T-helper 1 cell (primary cell): ENCODE results near the gene PAOX.
A peak's percentile ranks its signal among the peaks of the same experiment; 100 is the strongest.

ENCODE experiments used
- DNase-seq, 5 donors: peaks; one replicate each; pipeline ENCODE4 v3.0.0-alpha.2; 2012 to 2020

The PAOX gene

GRCh38 chr10:133388236-133388972 is 9.3 kb downstream of the PAOX start:
- no peak for DNase-seq

DNA sequence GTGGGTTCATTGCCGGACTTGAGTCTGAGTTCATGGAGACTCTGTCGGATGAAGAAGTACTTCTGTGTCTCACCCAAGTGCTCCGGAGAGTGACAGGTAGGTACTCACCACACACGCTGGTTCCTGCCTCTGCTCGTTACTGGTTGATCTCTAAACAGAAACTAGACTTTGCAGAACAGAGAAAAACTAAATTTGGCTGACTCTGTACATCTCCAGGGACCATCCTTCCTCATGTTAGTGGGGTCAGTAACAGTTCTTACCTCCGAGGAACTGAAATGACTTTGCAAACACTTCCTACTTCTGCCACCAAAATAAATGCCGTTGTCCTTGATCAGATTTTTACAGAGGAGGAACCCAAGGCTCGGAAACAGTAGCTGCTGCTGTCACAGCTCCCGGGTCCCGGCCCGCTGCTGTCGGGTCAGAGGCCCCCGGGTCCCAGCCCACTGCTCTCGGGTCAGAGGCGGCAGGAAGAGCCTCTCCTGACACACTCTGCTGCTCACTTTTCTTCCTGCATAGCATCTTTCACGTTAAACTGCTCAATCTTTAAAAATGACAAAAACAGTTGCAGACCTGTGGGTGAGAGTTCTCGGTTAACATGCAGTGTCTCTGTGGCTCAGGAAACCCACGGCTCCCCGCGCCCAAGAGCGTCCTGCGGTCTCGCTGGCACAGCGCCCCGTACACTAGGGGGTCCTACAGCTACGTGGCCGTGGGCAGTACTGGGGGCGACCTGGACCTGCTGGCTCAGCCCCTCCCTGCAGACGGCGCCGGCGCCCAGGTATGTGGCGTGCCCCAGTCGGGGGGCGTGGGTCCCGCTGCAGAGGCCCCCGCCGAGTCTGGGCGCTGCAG is 10.1 kb downstream of the PAOX start:
- DNase-seq, result peak in 3 of 5 donors; percentile 14 to 69 (median 15)

DNA sequence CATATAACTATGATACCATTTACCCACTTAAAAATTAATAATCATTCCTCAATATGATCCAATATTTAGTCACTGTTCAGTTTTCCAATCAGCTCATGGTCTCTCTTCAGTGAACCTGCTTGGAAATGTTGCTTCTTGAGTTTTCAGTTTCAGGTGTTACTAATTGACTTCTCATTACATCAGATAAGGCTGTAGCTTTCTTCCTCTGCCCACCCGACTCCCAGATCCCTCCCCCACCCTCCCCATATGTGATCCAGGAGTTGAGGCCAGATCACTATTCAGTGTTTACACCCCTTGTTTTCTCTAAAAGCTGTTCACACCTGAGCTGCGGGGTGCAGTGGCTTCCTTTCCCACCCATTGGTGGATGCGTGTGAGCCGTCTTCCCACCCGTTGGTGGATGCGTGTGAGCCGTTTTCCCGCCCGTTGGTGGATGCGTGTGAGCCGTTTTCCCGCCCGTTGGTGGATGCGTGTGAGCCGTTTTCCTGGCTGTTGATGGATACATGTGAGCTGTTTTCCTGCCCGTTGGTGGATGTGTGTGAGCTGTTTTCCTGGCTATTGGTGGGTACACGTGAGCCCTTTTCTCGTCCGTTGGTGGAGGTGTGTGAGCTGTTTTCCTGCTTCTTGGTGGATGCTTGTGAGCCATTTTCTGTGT is 11.7 kb downstream of the PAOX start:
- DNase-seq, result no peak

DNA sequence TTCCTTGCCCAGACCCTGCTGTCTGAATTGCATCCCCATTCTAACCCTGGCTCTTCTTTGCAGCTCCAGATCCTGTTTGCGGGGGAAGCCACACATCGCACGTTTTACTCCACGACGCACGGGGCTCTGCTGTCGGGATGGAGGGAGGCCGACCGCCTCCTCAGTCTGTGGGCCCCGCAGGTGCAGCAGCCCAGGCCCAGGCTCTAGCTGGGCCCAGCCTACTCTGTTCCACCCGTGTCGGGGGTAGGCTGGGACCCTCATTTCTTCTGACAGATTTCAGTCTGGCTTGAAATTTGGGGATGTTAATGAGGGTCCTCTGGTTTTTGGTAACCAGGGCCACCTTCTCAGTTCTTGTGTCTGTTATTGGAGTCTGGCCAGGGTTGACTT is 12.2 kb downstream of the PAOX start:
- DNase-seq, result no peak

DNA sequence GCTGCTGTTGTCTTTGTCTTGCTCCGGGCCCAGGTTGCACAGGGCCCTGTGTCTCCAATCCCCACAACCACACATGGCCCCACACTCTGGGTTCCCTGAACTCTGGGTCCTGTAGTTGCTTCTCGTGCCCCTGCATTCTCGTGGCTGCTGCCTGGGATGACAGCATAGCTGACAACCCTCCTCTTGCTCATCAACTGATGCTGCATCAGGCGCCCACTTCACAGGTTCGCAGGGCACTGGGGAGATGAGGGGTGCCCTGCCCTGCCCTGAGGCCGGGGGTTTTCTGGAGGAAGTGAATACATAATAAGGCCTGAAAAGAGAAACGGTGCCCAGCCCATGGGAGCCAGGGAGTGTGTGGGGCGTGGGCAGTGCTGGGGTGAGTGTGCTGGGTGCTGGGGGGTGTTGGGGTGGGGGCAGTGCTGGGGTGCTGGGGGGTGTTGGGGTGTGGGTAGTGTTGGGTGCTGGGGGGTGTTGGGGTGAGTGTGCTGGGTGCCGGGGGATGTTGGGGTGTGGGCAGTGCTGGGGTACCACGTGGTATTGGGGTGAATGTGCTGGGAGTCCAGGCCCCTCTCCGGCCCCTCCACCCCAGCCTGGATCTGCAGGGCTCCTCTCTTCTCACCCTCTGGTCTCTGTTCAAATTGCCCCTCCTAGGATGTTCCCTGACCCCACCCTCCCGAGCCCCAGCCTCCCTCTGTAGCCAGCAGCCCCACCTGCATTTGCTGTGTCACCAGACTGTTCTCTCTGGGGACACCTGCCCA is 12.9 kb downstream of the PAOX start:
- DNase-seq, result no peak

DNA sequence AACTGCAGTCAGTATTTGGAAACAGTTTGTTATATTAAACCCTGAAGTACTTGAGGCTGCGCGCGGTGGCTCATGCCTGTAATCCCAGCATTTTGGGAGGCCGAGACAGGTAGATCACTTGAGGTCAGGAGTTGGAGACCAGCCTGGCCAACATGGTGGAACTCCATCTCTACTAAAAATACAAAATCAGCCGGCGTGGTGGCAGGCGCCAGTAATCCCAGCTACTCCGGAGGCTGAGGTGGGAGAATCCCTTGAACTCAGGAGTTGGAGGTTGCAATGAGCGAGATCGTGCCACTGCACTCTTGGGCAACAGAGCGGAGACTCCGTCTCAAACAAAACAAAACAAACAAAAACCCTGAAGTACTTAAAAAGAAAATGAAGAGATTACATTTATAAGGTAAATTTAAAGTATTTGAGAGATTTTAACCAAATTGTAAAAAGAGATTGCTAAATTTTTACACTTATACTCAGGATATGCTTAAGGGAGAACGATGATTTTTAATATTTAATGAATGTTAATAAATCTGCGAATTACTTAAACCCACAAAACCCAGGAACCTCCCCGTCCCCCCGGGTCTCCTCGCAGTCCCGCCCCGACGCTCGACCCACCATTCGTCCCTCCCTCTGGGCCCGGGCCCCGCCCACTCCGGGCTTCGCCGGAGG is 14.5 kb downstream of the PAOX start:
- peak in 1 of 5 donors; percentile 92 for DNase-seq

GRCh38 chr10:133394064-133394663 is 15.1 kb downstream of the PAOX start, which contains the start of gene MTG1:
MTG1 (plus strand) TSS chr10:133394157; CDS start chr10:133394221, 64 bp downstream.
- peak in 4 of 5 donors; percentile 89 to 93 (median 91) for DNase-seq

- DNase-seq, result no peak
These were observed 15.7 kb downstream of the PAOX start for GRCh38 chr10:133394801-133395221.

GRCh38 chr10:133396035-133396624 is 17.1 kb downstream of the PAOX start:
- no peak for DNase-seq

DNA sequence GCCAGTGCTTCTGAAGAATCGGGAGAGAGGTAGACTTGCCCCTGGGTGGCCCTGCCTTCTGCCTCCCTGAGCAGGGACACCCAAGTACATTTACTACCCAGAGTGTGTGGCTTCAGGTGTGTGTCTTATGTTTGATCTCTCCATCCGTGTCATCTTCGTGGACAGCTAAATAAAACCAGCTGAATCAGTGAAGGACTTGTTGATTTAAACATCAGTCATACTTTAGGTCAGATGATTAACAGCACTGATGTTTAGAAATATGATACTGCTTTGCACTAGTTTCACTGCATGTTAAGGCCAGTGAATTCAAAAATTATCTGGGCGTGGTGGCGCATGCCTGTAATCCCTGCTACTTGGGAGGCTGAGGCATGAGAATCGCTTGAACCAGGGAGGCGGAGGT is 18.9 kb downstream of the PAOX start:
- DNase-seq, result no peak

DNA sequence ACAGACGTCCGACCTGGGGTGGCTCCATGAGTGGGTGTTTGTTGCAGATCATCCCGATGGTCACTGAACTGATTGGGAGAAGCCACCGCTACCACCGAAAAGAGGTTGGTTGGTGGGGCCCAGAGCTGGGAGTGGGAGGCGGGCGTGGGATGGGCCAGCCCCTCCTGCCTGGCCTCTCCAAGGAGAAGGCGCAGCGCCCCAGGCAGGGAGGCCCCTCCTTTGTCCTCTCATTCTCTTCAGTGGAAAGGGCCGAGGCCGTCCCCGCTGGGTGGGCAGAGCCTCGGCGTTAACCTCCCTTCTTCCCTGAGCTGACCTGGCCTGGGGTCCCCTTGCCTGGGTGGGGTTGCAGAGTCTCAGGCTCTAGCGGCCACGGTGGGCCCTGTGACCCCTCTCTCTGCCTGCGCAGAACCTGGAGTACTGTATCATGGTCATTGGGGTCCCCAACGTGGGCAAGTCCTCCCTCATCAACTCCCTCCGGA is 20.1 kb downstream of the PAOX start:
- DNase-seq, result no peak

DNA sequence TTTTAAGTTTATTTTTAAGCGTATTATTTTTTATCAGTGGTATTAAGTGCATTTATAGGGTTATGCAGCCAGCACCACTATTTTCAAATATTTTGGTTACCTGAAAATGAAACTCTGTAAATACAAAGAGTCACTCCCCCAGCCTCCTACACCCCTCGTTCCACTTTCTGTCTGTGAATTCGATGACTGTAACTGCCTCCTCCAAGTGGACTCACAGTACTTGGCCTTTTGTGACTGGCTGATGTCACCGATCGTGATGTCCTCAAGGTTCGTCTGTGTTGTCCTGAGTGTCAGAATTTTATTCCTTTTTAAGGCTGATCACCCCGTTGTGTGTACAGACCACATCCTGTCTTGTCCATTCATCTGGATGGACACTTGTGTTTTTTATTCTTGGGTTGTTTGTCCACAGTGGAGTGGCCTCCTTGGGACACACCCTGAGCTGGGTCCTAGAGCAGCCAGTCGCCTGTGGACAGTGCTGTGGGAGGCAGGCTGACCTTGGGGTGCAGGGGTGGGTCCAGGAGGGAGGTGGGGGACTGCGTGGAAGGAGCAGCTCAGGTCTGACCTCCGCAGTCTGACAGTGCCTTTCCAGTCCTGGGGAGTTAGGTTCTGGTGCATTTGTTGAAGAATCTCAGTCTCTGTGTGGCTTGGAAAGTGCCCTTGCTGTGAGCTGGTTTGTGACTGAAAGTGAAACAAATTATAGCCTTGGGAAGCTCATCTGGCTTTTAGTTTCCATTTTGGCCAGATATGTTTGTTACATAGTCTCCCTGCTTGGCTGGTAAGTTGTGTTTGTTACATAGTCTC is 21.8 kb downstream of the PAOX start:
- DNase-seq, result peak in 1 of 5 donors; percentile 53

DNA sequence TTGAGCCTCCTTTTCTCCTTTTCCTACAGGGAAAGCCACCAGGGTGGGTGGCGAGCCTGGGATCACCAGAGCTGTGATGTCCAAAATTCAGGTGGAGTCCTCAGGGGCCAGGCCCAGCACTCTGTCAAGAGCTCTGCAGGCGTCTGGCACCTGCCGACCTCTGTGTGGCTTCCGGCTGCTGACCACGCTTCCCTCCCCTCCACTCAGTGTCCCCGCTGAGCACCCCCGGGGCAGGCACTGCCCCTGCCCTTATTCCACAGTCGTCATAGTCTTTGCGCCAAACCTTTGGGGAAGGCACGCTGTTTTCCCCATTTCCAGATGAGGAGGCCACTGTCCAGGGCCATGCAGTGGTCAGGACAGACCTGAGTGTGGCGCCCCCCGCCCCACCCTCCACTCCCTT is 22.4 kb downstream of the PAOX start:
- DNase-seq, result no peak

DNA sequence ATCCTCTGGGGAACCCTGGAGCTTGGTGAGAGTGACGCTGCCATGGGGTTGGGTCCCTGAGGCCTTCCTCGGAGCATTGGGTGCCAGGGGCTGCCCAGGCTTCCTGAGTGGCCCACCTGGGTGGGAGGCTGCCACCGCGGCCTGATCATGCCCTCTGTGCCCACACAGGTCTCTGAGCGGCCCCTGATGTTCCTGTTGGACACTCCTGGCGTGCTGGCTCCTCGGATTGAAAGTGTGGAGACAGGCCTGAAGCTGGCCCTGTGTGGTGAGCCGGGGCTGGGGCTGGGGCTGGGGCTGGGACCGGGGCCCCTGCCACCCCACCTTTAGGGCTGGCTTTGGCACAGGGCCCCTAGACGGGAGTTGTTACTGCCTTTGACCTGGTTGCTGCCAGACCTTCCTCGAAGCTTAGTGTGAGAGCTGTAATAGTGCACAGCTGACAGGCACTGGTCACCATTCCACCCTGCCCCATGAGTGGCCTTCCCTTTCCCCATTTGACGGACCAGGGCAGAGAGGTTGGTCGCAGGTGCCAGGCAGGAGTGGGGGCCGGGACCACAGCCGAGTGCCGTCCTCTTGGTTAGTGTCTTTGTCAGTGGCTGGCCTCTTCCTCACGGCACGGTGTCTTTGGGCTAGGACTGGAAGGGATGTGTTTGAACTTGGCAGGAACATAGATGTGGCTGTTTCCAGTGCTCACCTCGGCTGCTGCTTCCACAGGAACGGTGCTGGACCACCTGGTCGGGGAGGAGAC is 23.1 kb downstream of the PAOX start:
- no peak for DNase-seq

- no peak for DNase-seq
These were observed 24.3 kb downstream of the PAOX start for GRCh38 chr10:133403359-133403758.

- DNase-seq, result no peak
These were observed 24.7 kb downstream of the PAOX start for GRCh38 chr10:133403784-133404183.

GRCh38 chr10:133405272-133405671 is 26.2 kb downstream of the PAOX start:
- DNase-seq, result no peak

GRCh38 chr10:133405844-133406527 is 26.9 kb downstream of the PAOX start:
- DNase-seq, result no peak
